Mucosa of rectum (tissue), 2 donors: ENCODE results near the gene PPP4R3B.

ENCODE experiments used
- H3K27ac ChIP-seq, 2 donors: one replicate each; pipeline ENCODE4 v1.7.0; 2013; ENCODE audit warnings: inconsistent platforms in 2 of 2, low read depth in 2 of 2, low read length in 2 of 2
- H3K27me3 ChIP-seq, 2 donors: one replicate each; pipeline ENCODE4 v1.7.0; 2013; ENCODE audit warnings: low read length in 2 of 2; ENCODE audit not compliant: control insufficient read depth in 2 of 2, insufficient read depth in 2 of 2
- H3K36me3 ChIP-seq, 2 donors: one replicate each; pipeline ENCODE4 v1.7.0; 2013; ENCODE audit warnings: low read length in 2 of 2; ENCODE audit not compliant: control insufficient read depth in 2 of 2, insufficient read depth in 2 of 2
- H3K4me1 ChIP-seq, 2 donors: one replicate each; pipeline ENCODE4 v1.7.0; 2013; ENCODE audit warnings: low read length in 2 of 2, mild to moderate bottlenecking in 1 of 2; ENCODE audit not compliant: control insufficient read depth in 2 of 2, insufficient read depth in 2 of 2
- H3K4me3 ChIP-seq, 2 donors: one replicate each; pipeline ENCODE4 v1.7.0; 2013; ENCODE audit warnings: low read length in 2 of 2
- H3K9ac ChIP-seq, 2 donors: one replicate each; pipeline ENCODE4 v1.7.0; 2013; ENCODE audit warnings: low read length in 2 of 2, low read depth in 1 of 2, mild to moderate bottlenecking in 1 of 2
- H3K9me3 ChIP-seq, 2 donors: one replicate each; pipeline ENCODE4 v1.7.0; 2013; ENCODE audit warnings: low read length in 2 of 2; ENCODE audit not compliant: control insufficient read depth in 2 of 2
- donor health status: healthy.
- donor health status: Normal muscosa, but diverticular disease.

The PPP4R3B gene

DNA sequence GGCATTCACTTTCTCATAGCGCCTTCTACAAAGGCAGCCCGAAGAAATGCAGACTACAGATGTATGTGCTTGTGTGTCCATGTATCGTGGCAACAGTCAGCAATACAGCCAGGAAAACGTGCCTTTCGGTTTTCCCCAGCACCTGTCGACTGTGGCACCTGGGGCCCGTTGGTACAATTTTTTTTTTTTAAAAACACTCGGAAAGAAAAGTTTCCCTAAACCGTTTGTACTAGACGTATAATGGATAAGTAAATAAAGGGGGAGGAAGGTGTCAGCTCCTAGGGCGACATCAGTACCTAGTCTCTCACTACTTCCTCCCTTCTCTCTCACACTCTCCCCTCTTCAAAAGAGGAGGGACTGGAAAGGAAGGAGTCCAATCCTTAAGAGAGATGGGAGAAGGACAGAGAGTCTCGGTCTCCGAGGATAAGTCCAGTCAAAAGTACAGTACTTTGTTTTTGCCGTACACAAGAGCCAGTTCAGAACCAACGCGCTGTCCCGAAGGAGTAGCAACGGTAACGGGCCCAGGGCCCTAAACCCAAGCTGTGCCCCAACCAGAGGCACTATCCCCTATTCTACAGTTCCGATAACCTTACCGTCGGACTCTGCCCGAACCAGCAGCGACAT is 759 bp downstream of the PPP4R3B start:
- Histone ChIP-seq H3K27me3 (no peaks in the 10 kb centered on the region), H3K4me1 (peaks cover 12 to 22% of the 10 kb centered on the region in 2 donors), H3K9me3 (no peaks in the 10 kb centered on the region), H3K27ac (peak overlapping the region; percentile 91 to 97), H3K4me3 (peak overlapping the region; percentile 93), H3K9ac (peak overlapping the region; percentile 90 to 95), H3K36me3 (peaks cover 18 to 27% of the 10 kb centered on the region in 2 donors)

DNA sequence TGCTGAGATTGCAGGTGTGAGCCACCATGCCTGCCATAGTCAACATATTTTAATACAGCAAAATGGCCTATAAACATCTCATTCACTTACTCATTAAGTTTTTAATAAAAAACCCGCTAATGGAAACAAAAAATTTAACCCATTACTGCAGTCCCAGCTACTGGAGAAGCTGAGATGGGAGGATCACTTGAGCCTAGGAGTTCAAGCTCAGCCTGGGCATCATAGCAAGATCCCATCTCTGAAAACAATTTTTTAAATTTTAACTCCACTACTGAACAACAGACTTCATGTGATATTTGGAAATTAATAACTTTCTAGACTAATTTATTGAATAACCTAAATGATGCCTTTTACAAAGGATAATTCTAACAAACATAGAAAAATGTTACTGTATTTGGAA is 5.4 kb downstream of the PPP4R3B start:
- no peaks in the 10 kb centered on the region for H3K9me3 ChIP-seq
- no peak overlapping the region for H3K27ac ChIP-seq
- no peaks in the 10 kb centered on the region for H3K27me3 ChIP-seq

DNA sequence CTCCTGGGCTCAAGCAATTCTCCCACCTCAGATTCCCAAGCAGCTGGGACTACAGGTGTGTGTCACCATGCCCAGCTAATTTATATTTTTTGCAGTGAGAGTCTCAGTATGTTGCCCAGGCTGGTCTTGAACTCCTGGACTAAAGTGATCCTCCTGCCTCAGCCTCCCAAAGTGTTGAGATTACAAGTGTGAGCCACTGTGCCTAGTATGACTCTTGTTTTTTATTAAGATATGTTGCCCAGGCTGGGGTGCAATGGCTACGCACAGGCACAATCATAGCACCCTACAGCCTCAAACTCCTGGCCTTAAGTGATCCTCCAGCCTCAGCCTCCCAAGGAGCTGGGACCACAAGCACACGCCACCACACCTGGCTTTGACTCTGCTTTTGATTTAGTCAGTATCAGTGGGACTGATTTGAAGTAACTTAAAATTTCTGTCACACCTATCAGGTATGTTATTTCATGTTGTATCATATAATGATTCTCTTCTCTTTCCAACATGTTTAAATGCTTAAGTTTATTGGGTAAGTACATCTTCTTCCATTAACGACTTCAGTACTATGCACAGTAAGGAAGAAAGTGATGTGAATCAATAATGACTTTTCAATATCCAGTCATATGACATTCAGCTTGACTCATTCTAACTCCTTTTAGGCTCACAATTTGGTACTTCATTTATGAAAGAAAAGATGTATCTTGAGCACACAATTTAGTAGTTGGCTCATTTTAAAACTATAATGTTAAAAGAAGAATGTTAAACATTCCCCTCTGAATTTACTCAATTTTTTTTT is 6.3 kb downstream of the PPP4R3B start:
- no peaks in the 10 kb centered on the region for H3K9me3 ChIP-seq
- peaks cover 7 to 10% of the 10 kb centered on the region in 2 donors for H3K4me1 ChIP-seq
- H3K4me3 ChIP-seq = no peak overlapping the region
- H3K27ac ChIP-seq = no peak overlapping the region
- no peak overlapping the region for H3K9ac ChIP-seq
- H3K36me3 ChIP-seq = peaks cover 28 to 38% of the 10 kb centered on the region in 2 donors
- H3K27me3 ChIP-seq = no peaks in the 10 kb centered on the region

More for the DNA sequence above, 5.4 kb downstream of the PPP4R3B start:
- Histone ChIP-seq H3K4me1 (peaks cover 9 to 11% of the 10 kb centered on the region in 2 donors), H3K4me3 (no peak overlapping the region), H3K36me3 (peaks cover 26 to 38% of the 10 kb centered on the region in 2 donors), H3K9ac (no peak overlapping the region)

DNA sequence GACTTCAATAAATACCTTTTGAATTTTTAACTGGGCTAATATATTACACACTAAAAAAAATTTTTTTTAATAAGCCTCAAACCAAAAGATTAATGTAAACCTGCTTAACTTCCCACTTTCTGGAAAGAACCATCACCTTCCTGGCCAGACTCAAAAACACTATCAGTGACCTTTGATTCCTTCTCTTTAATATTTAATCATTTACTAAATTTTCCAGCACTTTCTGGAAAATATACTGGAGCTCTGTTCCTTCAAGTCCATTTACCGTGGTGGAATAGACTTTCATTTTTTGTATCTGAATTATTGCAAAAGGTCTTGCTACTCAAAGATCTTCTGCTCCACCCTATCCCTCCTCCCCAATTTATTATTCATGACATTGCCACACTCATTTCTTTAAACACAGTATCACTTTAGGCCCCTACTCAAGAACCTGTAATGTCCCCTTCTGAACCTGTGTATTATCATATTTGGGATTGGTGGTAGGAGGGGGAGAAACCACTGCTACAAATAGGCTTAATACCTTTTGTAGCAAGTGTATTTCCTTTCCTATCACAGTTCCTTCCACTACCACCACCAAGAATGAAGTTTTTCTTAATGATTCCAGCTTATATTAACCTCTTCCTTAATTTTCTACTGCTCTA is 7.4 kb downstream of the PPP4R3B start:
- no peaks in the 10 kb centered on the region for H3K9me3 ChIP-seq
- no peak overlapping the region for H3K27ac ChIP-seq
- no peaks in the 10 kb centered on the region for H3K27me3 ChIP-seq
- peaks cover 28 to 35% of the 10 kb centered on the region in 2 donors for H3K36me3 ChIP-seq
- H3K4me3 ChIP-seq = no peak overlapping the region
- H3K9ac ChIP-seq = no peak overlapping the region
- peaks cover 0 to 5% of the 10 kb centered on the region in 2 donors for H3K4me1 ChIP-seq

DNA sequence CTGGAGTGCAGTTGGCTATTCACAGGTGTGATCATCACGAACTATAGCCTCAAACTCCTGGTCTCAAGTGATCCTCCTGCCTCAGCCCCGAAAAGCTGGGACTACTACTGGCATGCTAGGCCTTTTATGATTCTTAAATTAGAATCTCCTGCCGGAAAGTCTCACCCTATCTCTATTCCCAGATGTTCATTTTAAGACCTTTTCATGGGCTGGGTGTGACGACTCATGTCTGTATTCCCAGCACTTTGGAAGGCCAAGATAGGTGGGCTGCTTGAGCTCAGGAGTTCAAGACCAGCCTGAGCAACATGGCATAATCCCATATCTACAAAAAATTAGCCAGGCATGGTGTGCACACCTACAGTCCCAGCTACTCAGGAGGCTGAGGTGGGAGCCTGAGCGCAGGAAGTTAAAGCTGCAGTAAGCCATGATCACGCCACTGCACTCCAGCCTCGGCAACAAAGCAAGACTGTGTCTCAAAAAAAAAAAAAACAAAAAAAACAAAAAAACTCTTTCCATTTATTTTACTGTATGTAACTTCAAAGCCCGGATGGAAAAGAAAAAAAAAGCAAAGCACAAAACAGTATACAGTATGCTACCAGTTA is 8.1 kb downstream of the PPP4R3B start:
- Histone ChIP-seq H3K9ac (no peak overlapping the region), H3K36me3 (peaks cover 22 to 28% of the 10 kb centered on the region in 2 donors), H3K9me3 (no peaks in the 10 kb centered on the region), H3K27me3 (no peaks in the 10 kb centered on the region), H3K4me1 (peaks cover 0 to 5% of the 10 kb centered on the region in 2 donors), H3K27ac (no peak overlapping the region), H3K4me3 (no peak overlapping the region)

DNA sequence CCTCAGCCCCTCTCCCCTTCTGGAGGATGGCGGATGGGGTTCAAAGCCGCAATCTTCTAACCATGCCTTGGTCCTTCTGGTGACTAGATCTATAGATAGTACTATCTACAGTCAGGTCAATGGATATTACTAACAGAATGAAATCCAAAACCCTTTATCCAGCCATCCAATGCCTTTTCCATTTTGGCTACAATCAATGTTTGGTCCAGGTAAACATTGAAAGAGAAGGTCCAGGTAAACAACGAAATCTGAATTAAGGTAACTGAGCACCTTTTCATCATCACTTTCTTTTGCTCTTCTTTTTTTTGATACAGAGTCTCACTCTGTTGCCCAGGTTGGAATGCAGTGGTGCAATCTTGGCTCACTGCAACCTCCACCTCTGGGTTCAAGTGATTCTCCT is 9.7 kb downstream of the PPP4R3B start:
- H3K4me3 ChIP-seq = no peak overlapping the region
- H3K36me3 ChIP-seq = peaks cover 20 to 24% of the 10 kb centered on the region in 2 donors
- no peak overlapping the region for H3K27ac ChIP-seq
- no peaks in the 10 kb centered on the region for H3K27me3 ChIP-seq
- peaks cover 0 to 5% of the 10 kb centered on the region in 2 donors for H3K4me1 ChIP-seq
- no peaks in the 10 kb centered on the region for H3K9me3 ChIP-seq
- H3K9ac ChIP-seq = no peak overlapping the region

DNA sequence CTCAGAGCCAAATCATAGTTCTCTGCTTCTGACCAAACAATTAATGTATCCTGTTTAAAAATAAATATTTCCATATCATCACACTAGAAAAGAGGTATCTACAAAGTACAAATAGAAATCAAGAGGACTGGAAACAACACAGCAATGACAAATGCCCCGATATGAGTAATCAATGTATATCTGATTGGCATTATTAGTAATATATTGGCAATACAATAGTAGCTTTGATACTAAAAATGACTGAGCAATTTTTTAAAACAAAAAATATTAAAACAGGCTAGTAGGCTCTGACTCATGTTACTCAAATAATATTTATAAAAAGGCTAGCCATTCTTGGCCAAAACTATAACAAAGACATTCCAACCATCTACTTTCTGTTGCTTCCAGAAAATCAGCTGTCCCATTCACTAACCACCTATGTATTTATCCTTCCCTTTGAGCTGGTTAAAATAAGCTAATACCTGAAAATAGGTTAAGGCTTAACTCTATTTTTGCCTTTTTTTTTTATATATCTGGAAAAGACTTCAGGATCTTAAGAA is 13.3 kb downstream of the PPP4R3B start:
- Histone ChIP-seq H3K9ac (no peak overlapping the region), H3K27me3 (no peaks in the 10 kb centered on the region), H3K4me3 (no peak overlapping the region), H3K27ac (no peak overlapping the region), H3K36me3 (peaks cover 14 to 20% of the 10 kb centered on the region in 2 donors), H3K4me1 (no peaks in the 10 kb centered on the region), H3K9me3 (no peaks in the 10 kb centered on the region)

DNA sequence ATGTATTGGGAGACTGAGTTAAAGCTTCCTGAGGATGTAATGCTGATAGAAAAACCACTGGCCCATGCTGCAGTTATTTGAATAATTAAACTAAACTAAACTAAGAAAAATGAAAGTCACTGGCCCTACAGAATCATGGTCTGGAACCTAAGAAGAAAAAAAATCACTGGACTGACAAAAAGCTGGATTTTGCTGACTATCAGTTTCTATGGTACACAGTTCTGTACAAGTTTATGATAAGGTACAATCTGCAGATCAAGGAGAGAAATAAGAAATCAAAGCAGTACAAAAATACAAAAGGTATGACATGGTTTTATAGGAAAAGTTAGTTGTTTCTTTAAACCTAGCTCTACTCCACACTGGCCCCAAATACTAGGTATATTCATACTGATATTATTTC is 15.6 kb downstream of the PPP4R3B start:
- Histone ChIP-seq H3K36me3 (peaks cover 26 to 34% of the 10 kb centered on the region in 2 donors), H3K27me3 (no peaks in the 10 kb centered on the region), H3K9ac (no peak overlapping the region), H3K9me3 (no peaks in the 10 kb centered on the region), H3K4me3 (no peak overlapping the region), H3K4me1 (no peaks in the 10 kb centered on the region), H3K27ac (no peak overlapping the region)

DNA sequence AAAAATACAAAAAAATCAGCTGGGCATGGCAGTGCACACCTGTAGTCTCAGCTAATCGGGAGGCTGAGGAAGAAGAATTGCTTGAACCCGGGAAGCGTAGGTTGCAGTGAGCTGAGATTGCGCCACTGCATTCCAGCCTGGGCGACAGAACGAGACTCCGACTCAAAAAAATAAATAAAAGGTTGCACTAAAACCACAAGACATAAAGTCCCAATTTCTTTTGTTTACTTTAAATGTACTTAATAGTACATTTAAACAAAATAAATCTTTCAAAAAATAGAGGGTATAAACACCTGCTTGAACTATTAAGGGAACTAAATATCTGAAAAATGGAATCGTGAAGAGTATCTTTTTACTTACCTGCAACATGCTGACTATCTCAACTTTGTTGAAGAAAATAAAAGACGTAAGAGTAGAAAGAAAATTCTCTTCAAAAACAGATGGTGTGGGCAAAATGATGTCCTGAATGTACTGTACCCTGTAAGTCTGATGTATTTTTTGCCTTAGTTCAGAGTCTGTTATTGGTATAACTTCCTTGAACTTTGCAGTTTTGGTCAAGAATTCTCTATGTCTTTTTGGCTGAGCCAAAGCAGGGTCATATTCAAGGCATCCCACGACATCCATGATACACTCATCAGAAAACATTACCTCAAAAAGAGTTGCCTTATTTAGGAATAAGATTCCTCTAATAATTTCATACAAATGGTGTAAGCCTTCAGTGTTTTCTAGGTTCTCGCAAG is 19.2 kb downstream of the PPP4R3B start:
- Histone ChIP-seq H3K27ac (no peak overlapping the region), H3K4me1 (no peaks in the 10 kb centered on the region), H3K27me3 (no peaks in the 10 kb centered on the region), H3K9ac (no peak overlapping the region), H3K9me3 (no peaks in the 10 kb centered on the region), H3K4me3 (no peak overlapping the region), H3K36me3 (peaks cover 32 to 40% of the 10 kb centered on the region in 2 donors)
